Measurements from ENCODE around the gene BEST2.

The BEST2 gene

DNA sequence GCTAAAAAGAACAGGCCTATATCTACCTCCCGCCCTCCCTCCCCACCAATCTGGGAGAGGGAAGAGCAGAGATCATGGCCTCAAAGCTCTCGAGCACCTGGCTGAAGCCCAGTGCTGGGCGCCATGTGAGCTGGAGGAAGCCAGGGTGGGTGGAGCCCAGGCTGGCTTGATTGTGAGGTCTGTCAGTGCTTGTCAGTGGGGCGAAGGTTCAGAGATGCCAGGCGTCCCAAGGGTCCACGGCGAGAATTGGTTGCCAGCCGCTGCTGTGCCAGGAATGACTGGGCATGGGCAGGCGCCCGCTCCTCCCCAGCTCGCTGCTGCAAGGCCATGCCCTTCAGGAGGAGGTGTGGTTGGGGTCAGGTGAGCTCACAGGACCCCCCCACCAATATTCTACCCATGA is 11.5 kb downstream of the BEST2 start:
- Histone ChIP-seq H3K4me2 (ENCODE audit: low read depth, low read length) (no peak overlapping the region), H3K4me3 (ENCODE audit: low read length) (no peak overlapping the region), H3K27me3 (replicated peaks; ENCODE audit: insufficient read depth, low read length) (no peaks in the 10 kb centered on the region), H3K9me2 (replicated peaks; ENCODE audit: insufficient read depth, low read length) (no peaks in the 10 kb centered on the region), H3K27ac (ENCODE audit: low read length) (no peak overlapping the region), H3F3A (ENCODE audit: insufficient read depth, low read length) (no peaks in the 10 kb centered on the region), H2AFZ (ENCODE audit: low read length) (no peak overlapping the region), H3K9me3 (replicated peaks; ENCODE audit: insufficient read depth, low read length) (no peaks in the 10 kb centered on the region), H3K9ac (ENCODE audit: low read length) (no peak overlapping the region), H3K79me2 (ENCODE audit: low read length) (no peaks in the 10 kb centered on the region), H3K4me1 (ENCODE audit: low read length) (peaks cover 3% of the 10 kb centered on the region; the same call in 1 of the 2 replicates), H4K20me1 (ENCODE audit: insufficient read depth, low read length) (no peaks in the 10 kb centered on the region), H3K36me3 (replicated peaks; ENCODE audit: insufficient read depth, low read length) (no peaks in the 10 kb centered on the region)
- no peak for DNase-seq
- no peak for TF ChIP-seq EZH2 (optimal IDR thresholded peaks at IDR 0.05; ENCODE audit: low read depth, low read length)
- TF ChIP-seq EZH2phosphoT487 (IDR thresholded peaks at IDR 0.05; ENCODE audit: low read length): no peak
- TF ChIP-seq, protein P1, sequence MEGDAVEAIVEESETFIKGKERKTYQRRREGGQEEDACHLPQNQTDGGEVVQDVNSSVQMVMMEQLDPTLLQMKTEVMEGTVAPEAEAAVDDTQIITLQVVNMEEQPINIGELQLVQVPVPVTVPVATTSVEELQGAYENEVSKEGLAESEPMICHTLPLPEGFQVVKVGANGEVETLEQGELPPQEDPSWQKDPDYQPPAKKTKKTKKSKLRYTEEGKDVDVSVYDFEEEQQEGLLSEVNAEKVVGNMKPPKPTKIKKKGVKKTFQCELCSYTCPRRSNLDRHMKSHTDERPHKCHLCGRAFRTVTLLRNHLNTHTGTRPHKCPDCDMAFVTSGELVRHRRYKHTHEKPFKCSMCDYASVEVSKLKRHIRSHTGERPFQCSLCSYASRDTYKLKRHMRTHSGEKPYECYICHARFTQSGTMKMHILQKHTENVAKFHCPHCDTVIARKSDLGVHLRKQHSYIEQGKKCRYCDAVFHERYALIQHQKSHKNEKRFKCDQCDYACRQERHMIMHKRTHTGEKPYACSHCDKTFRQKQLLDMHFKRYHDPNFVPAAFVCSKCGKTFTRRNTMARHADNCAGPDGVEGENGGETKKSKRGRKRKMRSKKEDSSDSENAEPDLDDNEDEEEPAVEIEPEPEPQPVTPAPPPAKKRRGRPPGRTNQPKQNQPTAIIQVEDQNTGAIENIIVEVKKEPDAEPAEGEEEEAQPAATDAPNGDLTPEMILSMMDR (IDR thresholded peaks at IDR 0.05; ENCODE audit: low read length): no peak

DNA sequence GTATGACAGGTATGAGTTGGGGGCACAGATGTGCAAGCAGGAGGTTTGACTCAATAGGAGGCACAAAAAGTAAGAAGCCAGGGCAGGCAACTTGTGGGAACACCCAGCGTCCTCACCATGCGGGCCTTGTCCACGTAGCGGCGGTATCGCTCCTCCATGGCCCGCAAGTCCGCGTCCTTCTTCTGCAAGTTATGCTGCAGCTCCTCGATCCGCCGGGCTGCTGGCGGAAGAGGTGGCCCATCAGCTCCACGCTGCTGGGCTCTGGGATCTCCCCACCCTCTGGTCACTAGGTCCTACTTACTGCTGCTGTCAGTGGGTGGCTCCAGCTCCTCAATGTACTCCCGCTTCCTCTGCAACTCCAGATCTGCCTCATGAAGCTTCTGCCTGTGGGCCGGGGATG is 13.1 kb downstream of the BEST2 start:
- no peaks in the 10 kb centered on the region for H3K27me3 ChIP-seq (replicated peaks; ENCODE audit: insufficient read depth, low read length)
- no peak overlapping the region for H3K4me2 ChIP-seq (ENCODE audit: low read depth, low read length)
- no peaks in the 10 kb centered on the region for H3K36me3 ChIP-seq (replicated peaks; ENCODE audit: insufficient read depth, low read length)
- no peaks in the 10 kb centered on the region for H3K79me2 ChIP-seq (ENCODE audit: low read length)
- H3K4me3 ChIP-seq (ENCODE audit: low read length): no peak overlapping the region
- H3K27ac ChIP-seq (ENCODE audit: low read length): no peak overlapping the region
- H3K9me2 ChIP-seq (replicated peaks; ENCODE audit: insufficient read depth, low read length): no peaks in the 10 kb centered on the region
- H3K9me3 ChIP-seq (replicated peaks; ENCODE audit: insufficient read depth, low read length): no peaks in the 10 kb centered on the region
- H3K9ac ChIP-seq (ENCODE audit: low read length): no peak overlapping the region
- TF ChIP-seq EZH2phosphoT487 (IDR thresholded peaks at IDR 0.05; ENCODE audit: low read length) (no peak), EZH2 (optimal IDR thresholded peaks at IDR 0.05; ENCODE audit: low read depth, low read length) (no peak)
- TF ChIP-seq, protein P1 (IDR thresholded peaks at IDR 0.05; ENCODE audit: low read length): no peak
- peaks cover 6% of the 10 kb centered on the region; the same call in 1 of the 2 replicates for H3K4me1 ChIP-seq (ENCODE audit: low read length)
- no peak overlapping the region for H2AFZ ChIP-seq (ENCODE audit: low read length)
- H3F3A ChIP-seq (ENCODE audit: insufficient read depth, low read length): no peaks in the 10 kb centered on the region
- no peak for DNase-seq
- no peaks in the 10 kb centered on the region for H4K20me1 ChIP-seq (ENCODE audit: insufficient read depth, low read length)

GRCh38 chr19:12766051-12766521 is 14.5 kb downstream of the BEST2 start:
- no peaks in the 10 kb centered on the region for H3K9me2 ChIP-seq (replicated peaks; ENCODE audit: insufficient read depth, low read length)
- H2AFZ ChIP-seq (ENCODE audit: low read length): peak overlapping the region; percentile 85
- peak; percentile 65 for DNase-seq
- H3K27me3 ChIP-seq (replicated peaks; ENCODE audit: insufficient read depth, low read length): no peaks in the 10 kb centered on the region
- H3K36me3 ChIP-seq (replicated peaks; ENCODE audit: insufficient read depth, low read length): no peaks in the 10 kb centered on the region
- peaks cover 10% of the 10 kb centered on the region for H3K4me1 ChIP-seq (ENCODE audit: low read length)
- H3K9me3 ChIP-seq (replicated peaks; ENCODE audit: insufficient read depth, low read length): no peaks in the 10 kb centered on the region
- no peaks in the 10 kb centered on the region for H4K20me1 ChIP-seq (ENCODE audit: insufficient read depth, low read length)
- no peak for TF ChIP-seq EZH2 (optimal IDR thresholded peaks at IDR 0.05; ENCODE audit: low read depth, low read length)
- TF ChIP-seq, protein P1 (IDR thresholded peaks at IDR 0.05; ENCODE audit: low read length): peak; percentile 90
- no peaks in the 10 kb centered on the region for H3F3A ChIP-seq (ENCODE audit: insufficient read depth, low read length)
- H3K4me2 ChIP-seq (ENCODE audit: low read depth, low read length): peak overlapping the region; percentile 99
- no peak overlapping the region for H3K27ac ChIP-seq (ENCODE audit: low read length)
- H3K79me2 ChIP-seq (ENCODE audit: low read length): no peaks in the 10 kb centered on the region
- no peak overlapping the region; the same call in 1 of the 2 replicates for H3K9ac ChIP-seq (ENCODE audit: low read length)
- peak overlapping the region; percentile 63 for H3K4me3 ChIP-seq (ENCODE audit: low read length)

Data from MM.1S (cell line).